ENCODE measurements around the gene ABHD16B.

GRCh38 chr20:63881451-63882226, 20.3 kb downstream of the ABHD16B start:
- TF ChIP-seq CTCF (IDR thresholded peaks at IDR 0.05): no peak
- no peak for TF ChIP-seq POLR2A (IDR thresholded peaks at IDR 0.05)
- no peak for TF ChIP-seq EP300 (IDR thresholded peaks at IDR 0.05)

Data from stomach (tissue), 4 donors.